Ascending aorta (tissue), 2 donors: ENCODE data around the gene ZNF280A. TPM values are rescaled to one million over a fixed set of nuclear protein-coding genes. Genes with fewer than 3 reads are reported as not detected.
"Not testable (repeated sequence)": the region's sequence is repeated elsewhere in the genome, so short reads cannot be mapped to it uniquely, and the experiment has no call there.

Source experiments
- DNase-seq, 2 donors: peaks; one replicate each; pipeline ENCODE4 v3.0.0-alpha.2; 2019; ENCODE audit warnings: low spot score in 2 of 2
- H3K27ac ChIP-seq, 2 donors: fragments of 200-600 bp; sonication (generic); one replicate each; pipeline ENCODE4 v1.5.1; 2016 to 2017; ENCODE audit warnings: mild to moderate bottlenecking in 1 of 2
- H3K27me3 ChIP-seq: fragments of 200-600 bp; sonication (generic); one replicate; pipeline ENCODE4 v1.5.1; 2017
- H3K36me3 ChIP-seq, 2 donors: fragments of 200-600 bp; sonication (generic); one replicate each; pipeline ENCODE4 v1.5.1; 2016
- H3K4me1 ChIP-seq, 2 donors: fragments of 200-600 bp; sonication (generic); one replicate each; pipeline ENCODE4 v1.5.1; 2016 to 2017; ENCODE audit warnings: mild to moderate bottlenecking in 1 of 2
- H3K4me3 ChIP-seq, 2 donors: fragments of 200-600 bp; sonication (generic); one replicate each; pipeline ENCODE4 v1.5.1; 2016 to 2017; ENCODE audit warnings: mild to moderate bottlenecking in 1 of 2
- H3K9me3 ChIP-seq, 2 donors: fragments of 200-600 bp; sonication (generic); one replicate each; pipeline ENCODE4 v1.5.1; 2016
- CTCF ChIP-seq, 3 experiments: fragments of 200-600 bp in 2 of 3; fragments of 450-650 bp in 1 of 3; sonication (generic) in 2 of 3; IDR thresholded peaks; one replicate each; pipeline ENCODE4 v1.5.1; 2016 to 2019; ENCODE audit warnings: antibody characterized with exemption in 3 of 3, mild to moderate bottlenecking in 1 of 3, moderate library complexity in 1 of 3
- intact Hi-C: fragments of 100-400 bp; cut with DNase I; formaldehyde crosslinking; loops from one replicate; pipeline ENCODE4 v1.15.1; 2023
- total RNA-seq: library from RNA; depleted of rRNA; stranded (reverse); fragments of >200 nt; gene quantifications from one replicate; pipeline ENCODE4 v1.1.0, GENCODE V29; 2016

The ZNF280A gene
- total RNA-seq, 1 donor from 2014 or later: not detected

- Histone ChIP-seq H3K9me3 (no peaks in the 10 kb centered on the region), H3K27me3 (no peaks in the 10 kb centered on the region), H3K4me3 (no peak overlapping the region), H3K36me3 (no peaks in the 10 kb centered on the region), H3K4me1 (no peaks in the 10 kb centered on the region), H3K27ac (no peak overlapping the region)
- no peak for TF ChIP-seq CTCF (IDR thresholded peaks at IDR 0.05)
- no peak for DNase-seq
- intact Hi-C loops: no loop called here
These were observed 40.0 kb downstream of the ZNF280A start for GRCh38 chr22:22479999-22480532.

- DNase-seq: no peak
- no peaks in the 10 kb centered on the region for H3K4me1 ChIP-seq
- H3K27me3 ChIP-seq: no peaks in the 10 kb centered on the region
- no peak overlapping the region for H3K4me3 ChIP-seq
- no peak for TF ChIP-seq CTCF (IDR thresholded peaks at IDR 0.05)
- no peaks in the 10 kb centered on the region for H3K36me3 ChIP-seq
- H3K9me3 ChIP-seq: no peaks in the 10 kb centered on the region
- intact Hi-C loops: no loop called here
- H3K27ac ChIP-seq: no peak overlapping the region
These were observed 41.0 kb downstream of the ZNF280A start for GRCh38 chr22:22479116-22479515.

GRCh38 chr22:22478470-22478869, 41.6 kb downstream of the ZNF280A start:
- no peak for DNase-seq
- H3K27ac ChIP-seq: no peak overlapping the region
- intact Hi-C loops: no loop called here
- no peaks in the 10 kb centered on the region for H3K9me3 ChIP-seq
- H3K4me1 ChIP-seq: no peaks in the 10 kb centered on the region
- no peaks in the 10 kb centered on the region for H3K36me3 ChIP-seq
- TF ChIP-seq CTCF (IDR thresholded peaks at IDR 0.05): no peak
- no peak overlapping the region for H3K4me3 ChIP-seq
- H3K27me3 ChIP-seq: no peaks in the 10 kb centered on the region

- H3K4me1 ChIP-seq: no peaks in the 10 kb centered on the region
- intact Hi-C loops: no loop called here
- H3K27me3 ChIP-seq: no peaks in the 10 kb centered on the region
- no peak overlapping the region for H3K27ac ChIP-seq
- no peaks in the 10 kb centered on the region for H3K36me3 ChIP-seq
- no peak for TF ChIP-seq CTCF (IDR thresholded peaks at IDR 0.05)
- no peaks in the 10 kb centered on the region for H3K9me3 ChIP-seq
- DNase-seq: no peak
- no peak overlapping the region for H3K4me3 ChIP-seq
These were observed 45.3 kb downstream of the ZNF280A start for GRCh38 chr22:22474733-22475132.

GRCh38 chr22:22471104-22471503, 49.0 kb downstream of the ZNF280A start:
- H3K27me3 ChIP-seq, H3K36me3 ChIP-seq, H3K27ac ChIP-seq, H3K4me1 ChIP-seq, H3K4me3 ChIP-seq, intact Hi-C loops, DNase-seq: not testable (repeated sequence)
- H3K9me3 ChIP-seq: peaks cover 0 to 11% of the 10 kb centered on the region in 2 donors

GRCh38 chr22:22469527-22469926, 50.5 kb downstream of the ZNF280A start:
- no peak overlapping the region for H3K4me3 ChIP-seq
- no peak for DNase-seq
- H3K36me3 ChIP-seq: no peaks in the 10 kb centered on the region
- intact Hi-C loops: no loop called here
- H3K27me3 ChIP-seq: no peaks in the 10 kb centered on the region
- H3K27ac ChIP-seq: no peak overlapping the region
- no peaks in the 10 kb centered on the region for H3K4me1 ChIP-seq
- H3K9me3 ChIP-seq: peaks cover 0 to 11% of the 10 kb centered on the region in 2 donors
- TF ChIP-seq CTCF (IDR thresholded peaks at IDR 0.05): no peak

GRCh38 chr22:22468794-22469469, 51.1 kb downstream of the ZNF280A start:
- H3K4me1 ChIP-seq, H3K27me3 ChIP-seq, intact Hi-C loops, DNase-seq, H3K36me3 ChIP-seq, H3K27ac ChIP-seq, H3K4me3 ChIP-seq: not testable (repeated sequence)
- H3K9me3 ChIP-seq: peaks cover 0 to 11% of the 10 kb centered on the region in 2 donors
